Fibroblast of upper back skin (primary cell): ENCODE results near the gene B3GLCT.

Experiments
- DNase-seq: peaks from one replicate; pipeline ENCODE4 v3.0.0-alpha.2; 2013

The B3GLCT gene

DNA sequence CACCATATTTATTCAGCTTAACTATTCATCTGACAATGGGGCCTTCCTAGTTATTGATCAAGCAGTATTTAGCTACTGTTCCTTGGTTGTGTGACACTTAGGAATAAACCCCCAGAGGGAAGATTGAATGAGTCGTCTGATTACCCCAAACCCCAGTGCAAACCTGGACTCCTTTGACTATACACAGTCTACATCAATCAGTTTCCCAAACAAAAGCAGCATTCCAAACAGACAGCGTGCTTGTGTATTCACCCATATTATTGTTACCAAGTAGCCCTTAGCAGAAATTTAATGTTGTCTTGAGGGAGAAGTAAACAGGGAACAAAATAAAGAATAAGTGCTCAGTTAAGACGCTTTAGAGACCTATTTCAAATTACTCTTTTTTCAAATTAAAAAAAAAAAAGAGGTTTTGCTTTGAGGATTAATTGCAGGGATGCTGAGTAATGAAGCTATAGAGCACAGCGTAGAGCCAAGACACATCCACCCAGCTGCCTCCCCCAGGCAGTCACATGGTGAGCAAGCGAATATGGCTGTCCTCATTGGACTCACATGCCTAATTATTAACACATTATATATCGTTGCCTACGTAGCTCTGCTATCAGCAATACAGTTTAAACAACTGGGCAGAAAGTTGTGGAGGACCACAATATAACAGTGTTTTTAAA, 14.7 kb upstream of the B3GLCT start:
- no peak for DNase-seq

DNA sequence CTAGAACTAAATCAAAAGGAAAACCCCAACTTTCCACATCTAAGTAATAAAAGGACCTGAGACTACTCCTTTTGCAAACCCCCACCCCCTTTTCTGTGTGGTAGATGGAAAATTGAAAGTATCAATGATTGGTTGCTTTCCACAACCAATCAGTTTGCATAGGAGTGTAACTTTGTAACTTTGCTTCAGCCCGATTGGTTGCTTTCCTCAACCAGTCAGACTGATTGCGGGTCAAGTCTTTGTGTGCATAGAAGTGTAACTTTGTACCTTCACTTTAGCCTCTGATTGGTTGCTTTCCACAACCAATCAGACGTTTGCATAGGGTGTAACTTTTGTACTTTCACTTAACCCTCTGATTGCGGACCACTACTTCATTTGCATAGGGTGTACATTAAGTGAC, 8.0 kb upstream of the B3GLCT start:
- no peak for DNase-seq

DNA sequence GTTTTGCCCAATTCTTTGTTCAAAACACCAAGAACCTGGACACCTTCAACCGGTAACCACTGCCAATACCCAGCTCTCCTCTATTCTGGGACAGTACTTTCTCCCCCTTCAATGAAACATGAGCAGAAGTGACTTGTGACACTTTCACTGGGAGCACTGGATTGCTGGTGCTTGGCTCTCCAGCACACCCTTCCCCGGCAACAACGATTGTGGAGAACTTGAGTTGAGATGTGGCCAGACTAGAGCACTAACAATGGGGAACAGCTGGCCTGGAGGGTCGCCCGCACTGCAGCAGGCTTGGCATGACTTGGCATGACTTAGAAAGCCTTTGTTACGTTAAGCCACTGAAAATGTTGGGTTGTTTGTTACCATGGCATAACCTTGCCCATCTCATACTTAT, 7.5 kb upstream of the B3GLCT start:
- DNase-seq, result no peak

DNA sequence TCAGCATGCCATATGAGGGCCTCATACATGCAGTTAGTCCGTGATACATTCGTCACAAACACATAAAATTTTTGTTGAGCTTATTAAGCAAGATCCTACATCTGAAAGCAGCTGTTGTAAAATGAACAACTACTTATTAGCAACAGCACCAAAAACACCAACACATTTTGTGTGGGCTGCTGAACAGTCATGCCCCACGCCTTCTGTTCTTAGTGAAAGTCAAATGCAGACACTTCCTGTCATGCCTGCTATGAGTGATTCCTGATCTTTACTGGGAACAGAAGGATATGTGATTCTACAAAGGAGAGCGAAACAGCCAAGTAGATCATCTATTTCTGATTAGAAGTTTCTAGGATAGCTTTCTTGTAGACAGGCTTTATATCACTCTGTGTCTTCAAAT, 4.2 kb upstream of the B3GLCT start:
- DNase-seq, result no peak

DNA sequence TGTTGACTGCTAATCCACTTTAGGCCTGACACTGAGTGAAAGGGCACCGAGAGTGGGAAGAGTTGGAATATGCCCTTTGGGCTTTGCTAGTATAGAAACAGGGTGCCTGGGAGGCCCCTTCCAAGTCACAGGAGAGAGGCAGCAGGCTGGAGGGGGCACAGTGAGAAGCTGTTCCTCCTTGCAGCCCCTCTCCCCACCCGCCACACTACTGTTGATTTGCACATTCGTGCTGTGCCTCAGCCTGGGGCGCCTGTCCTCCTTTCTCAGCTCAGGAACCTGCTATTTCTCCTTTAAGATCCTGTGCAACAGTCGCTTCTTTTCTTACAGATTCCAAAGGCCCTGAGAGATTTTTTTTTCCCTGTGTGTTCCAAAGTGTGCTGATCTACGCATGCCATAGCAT, 2.8 kb upstream of the B3GLCT start:
- DNase-seq, result no peak

DNA sequence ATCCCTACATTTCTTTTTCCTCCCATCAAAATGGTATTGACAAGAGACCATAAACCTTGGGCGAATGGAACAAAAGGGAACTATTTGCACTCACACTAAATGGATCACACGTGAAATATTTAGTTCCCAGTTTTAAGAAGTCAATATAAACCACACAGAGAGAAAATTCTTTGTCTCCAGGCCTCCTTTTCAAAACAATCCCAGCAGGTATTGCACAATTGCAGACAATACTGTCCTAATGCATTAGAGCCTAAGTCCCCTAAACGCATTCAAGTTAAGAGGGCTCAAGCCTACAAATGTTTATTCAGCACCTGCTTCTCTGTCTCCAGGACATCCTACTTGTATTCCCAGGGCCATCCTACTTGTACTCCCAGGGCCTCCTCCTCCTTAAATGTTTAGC, 1.3 kb upstream of the B3GLCT start:
- DNase-seq, result no peak

DNA sequence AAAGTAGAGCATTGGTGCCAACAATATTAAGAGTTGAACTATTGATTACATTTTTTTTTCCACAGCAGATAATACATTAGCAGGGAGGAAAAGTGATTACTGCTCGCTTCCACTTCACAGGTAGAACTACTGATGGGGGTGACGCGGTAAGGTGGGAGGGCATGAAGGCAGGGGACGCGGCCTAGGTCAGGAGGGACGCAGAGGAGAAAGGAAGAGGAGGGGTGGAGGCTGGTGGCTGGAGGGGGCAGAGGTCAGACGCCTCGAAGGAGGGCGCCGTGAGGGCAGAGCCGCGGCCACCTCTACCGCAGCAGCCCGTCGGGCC, 287 bp upstream of the B3GLCT start:
- no peak for DNase-seq

DNA sequence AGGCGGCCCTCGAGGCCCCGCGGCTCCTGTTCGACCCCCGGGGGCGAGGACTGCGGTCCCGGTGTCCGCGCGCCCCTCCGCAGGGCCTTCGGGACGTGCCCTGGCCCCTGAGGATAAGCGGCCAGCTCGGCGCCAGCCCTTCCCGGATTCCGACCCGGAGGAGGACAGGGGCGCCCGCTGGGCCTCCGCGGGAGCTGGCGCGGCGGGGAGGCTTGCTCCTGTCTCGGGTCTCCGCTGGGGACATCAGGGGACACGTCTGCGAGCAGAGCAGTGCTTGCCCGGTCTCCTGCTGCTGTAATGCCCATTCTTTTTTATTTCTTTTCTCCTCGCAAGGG, 829 bp downstream of the B3GLCT start:
- DNase-seq, result no peak

DNA sequence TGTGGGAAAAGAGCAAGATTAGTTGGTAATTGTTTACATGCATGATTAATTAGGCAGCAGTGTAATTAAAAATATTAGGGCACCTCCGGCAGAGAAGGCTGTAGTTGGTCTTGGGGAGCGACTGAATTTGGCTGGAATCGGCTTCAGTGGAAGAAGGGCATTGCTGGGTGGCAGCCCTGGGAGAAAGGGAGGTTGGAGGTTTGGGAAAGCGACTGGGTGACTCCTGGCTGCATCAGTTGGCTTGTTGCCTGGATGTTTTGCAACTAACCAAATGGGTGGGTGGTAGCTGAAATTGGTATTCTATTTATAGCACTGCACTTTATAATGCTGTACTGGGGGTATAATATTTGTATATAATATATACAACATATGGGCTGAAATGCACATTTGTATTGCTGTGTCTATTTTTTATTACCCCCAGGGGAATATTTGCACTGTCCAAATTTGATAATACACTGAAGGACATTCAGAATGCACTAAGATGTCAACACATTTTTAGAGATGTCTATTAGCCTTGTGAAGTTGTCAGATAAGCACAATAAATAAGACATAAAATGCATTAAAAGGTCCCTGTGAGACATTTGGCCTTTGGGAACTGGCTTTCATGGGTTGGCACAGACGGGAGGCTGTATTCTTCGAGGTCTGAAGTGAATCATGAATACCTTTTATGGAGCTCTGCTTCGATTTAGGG, 1.7 kb downstream of the B3GLCT start:
- DNase-seq, result peak; percentile 43

DNA sequence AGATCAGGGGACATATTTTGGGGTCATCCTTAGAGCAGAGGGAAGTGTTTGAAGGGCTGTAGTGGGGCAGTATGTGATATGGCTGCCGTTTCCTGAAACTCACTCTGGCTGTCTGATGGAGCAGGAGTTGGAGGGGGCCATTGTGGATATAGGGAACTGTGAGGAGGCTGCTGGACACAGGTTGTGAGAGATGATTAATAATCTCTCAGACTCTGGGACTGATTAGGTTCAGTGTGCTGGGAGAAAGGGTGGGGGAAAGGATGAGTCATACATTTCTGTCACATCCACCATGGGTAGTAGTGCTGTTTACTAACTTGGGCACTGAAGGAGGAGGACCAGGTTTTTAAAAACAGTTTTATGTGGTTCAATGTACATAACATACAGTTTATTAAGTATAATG, 4.8 kb downstream of the B3GLCT start:
- peak; percentile 70 for DNase-seq

DNA sequence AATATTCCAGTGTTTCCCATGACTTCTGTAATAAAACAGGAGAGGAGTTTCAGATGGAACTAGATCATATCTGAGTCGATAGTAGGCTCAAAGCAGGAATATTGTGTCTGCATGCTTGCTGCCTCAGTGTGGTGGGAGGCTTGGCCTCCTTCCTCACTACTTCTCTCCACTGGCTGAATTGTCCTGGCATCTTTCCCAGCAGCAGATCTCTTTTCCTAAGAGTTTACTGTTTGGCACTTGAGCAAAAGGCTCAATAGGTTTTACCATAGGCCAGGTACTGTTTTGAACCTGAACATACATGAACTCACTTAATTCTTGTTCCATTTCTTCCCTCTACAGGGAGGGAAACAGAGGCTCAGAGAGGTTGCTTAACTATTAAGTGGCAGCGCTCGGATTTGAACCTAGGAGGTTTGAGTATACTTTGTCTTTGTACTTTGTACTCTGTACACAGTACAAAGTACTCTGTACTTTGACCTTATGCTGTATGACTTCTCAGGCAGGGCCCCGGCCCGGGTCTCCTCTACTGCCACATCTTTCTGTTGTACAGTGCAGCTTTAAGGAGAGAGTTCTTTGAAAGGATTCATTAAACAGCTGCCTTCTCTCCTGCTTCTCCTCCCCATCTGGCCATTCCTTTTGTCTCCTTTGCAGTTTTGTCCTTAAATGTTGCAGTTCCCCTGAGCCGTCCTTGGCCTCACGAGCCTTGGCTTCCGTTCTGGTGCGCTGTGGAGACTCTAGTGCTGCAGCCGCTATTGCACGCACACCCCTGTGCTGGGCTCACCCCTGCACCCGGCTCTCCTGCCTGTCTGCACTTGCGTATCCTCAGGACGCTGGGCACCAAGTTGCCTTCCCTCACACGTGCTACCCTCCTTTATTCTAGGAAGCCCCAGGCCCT, 8.1 kb downstream of the B3GLCT start:
- DNase-seq, result peak; percentile 78

DNA sequence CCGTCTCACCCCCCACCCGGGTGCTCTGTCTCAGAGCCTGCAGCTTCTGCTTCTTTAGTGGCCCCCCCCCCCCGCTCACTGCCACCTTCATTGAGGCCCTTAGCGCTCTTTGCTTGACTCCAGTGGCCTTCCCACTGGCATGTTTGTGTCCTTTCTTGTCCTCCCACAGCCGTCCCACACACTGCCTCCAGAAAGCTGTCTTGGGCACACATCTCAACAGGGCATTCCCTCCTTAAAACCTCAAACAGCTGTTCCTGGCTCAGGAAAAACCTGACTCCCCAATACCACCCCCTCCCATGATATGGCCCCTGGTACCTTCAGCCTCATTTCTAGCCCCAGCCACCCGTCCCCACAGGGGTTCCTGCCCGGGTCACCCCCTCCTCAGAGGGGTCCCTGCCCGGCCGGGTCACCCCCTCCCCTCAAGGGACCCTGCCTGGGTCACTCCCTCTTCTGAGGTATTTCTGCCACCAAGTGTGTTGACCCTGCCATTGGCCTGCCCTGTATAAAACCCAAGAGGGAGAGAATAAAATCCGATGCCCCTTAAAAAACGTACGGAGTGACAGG, 8.9 kb downstream of the B3GLCT start:
- DNase-seq, result no peak

DNA sequence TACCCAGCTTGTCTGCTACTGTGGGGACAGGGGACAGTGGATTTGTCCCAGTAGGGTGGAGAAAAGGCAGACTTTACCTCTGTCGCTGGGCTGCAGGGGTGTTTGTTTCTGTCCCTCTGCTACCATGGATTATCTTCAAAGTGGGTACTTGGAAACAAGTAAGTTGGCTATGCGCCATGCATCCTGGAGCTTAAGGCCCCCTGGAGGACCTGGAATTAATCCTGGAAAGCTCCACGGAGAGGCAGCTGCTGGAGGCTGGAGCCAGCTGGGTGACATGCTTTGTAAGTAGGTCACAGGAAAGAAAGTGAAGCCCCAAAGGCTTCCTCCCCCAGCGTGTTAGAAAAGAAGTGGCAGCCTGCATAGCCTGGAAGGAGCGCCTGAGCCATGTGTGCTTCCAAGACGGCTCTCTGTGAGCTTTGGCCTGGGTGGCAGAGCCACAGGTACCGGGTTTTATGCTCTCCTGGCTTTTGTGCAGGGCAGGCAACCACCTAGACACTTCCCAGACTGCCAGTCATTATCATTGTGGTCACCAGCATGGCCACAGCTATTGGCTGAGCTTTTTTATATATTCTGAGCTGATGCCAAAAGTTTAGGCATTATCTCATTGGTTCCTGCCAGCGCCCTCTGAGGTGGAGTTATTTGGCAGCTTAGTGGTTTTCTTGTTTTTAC, 9.5 kb downstream of the B3GLCT start:
- DNase-seq, result peak; percentile 78

DNA sequence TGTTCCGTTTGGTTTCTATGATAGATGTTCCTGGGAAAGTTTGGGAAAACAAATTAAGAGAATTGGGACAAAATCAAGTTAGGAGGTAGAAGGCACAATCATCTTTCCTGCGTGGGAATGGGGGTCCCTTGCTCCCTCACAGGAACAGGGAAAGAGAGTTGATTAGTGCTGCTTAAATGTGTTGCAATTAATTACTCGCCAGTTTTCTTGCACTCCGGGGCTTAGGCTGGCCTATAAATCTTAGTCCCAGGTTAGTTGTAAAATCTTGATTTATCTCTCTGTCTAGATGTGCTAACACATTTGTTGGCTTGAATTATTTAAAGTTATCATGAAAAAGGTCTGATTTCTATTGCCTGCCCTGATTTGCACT, 10.1 kb downstream of the B3GLCT start:
- no peak for DNase-seq

DNA sequence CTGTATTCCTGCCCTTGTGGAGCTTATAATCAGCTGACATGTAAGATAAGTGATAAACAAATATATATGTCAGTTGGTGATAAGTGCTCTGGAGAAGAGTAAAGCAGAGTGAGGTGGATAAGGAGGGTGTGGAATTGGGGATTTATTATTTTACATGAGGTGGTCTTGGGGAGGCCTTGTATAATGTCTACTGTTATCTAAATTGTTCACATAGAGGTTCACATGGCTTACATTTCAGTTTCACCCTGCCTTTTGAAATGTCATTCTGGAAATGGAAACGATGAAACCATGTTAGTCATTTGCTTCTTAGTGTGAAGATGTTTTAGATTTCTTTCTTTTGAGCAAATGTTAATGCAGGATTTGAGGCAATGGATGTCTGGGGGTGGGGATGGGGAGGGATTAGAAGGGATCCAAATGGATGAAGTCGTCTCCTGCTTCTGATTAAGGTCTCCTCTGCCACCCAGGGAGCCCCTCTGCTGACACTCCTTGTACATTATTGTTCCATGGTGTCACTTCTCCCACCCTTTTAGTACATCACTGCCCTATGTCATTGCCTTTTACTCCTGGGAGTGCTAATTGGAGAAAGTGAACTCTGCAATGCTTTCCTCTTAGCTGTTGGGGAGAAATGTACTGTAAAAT, 14.0 kb downstream of the B3GLCT start:
- DNase-seq, result peak; percentile 34

DNA sequence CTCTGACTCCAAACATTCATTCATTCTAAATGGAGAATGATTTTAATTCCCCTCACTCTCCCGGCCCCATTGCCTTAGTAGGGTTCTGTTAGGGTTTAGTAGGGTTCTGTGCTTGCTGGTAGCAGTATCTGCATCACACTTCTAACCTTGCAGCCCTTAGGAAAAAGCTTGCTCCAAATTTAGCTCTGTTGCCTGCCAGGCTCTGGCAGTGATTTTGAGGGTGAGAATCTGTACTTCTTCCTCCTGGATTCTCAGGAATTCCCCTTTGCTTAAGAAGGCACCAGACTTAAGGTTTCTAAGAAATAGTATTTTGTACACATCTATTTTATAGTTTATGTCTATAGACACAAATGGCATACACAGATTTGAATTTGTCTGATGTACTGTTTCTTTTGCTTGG, 14.7 kb downstream of the B3GLCT start:
- DNase-seq, result no peak

DNA sequence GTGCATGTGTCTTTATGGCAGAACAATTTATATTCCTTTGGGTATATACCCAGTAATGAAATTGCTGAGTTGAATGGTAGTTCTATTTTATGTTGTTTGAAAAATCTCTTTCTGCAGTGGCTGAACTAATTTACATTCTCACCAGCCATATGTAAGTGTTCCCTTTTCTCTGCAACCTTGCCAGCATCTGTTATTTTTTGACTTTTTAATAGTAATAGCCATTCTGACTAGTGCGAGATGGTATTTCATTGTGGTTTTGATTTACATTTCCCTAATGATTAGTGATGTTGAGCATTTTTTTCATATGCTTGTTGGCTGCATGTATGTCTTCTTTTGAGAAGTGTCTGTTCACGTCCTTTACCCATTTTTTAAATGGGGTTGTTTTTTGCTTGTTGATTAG, 17.1 kb downstream of the B3GLCT start:
- peak; percentile 51 for DNase-seq

DNA sequence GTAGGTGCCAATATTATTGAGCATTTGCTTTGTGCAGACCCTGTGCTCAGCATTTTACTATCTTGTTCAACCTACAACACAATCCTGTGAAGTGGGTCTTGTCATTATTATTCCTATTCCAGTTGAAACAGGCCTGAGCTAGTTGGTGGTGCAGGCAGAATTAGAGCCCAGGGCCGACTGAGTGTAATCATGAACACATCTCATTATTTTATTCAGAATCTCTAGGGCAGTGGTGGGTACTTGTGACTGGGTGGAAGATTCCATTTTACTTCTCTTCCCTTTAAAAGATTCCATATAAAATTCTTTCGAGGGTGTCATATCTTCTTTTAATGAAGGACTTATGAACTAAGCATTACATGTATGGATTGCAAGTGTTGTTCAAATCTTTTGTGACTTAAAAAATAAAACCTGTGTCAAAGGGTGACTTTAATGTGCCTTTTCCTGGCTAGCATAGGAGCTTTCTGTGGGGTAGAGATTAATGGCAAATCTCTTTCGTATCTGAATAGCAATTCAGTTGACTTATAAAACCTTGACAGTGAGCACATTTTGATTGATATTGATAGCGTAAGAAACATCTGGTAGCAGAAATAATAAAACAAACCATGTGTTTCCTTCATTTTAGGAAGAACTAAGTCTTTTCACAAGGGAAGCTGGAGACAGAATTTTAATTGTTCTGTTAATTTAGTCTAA, 20.3 kb downstream of the B3GLCT start:
- no peak for DNase-seq

DNA sequence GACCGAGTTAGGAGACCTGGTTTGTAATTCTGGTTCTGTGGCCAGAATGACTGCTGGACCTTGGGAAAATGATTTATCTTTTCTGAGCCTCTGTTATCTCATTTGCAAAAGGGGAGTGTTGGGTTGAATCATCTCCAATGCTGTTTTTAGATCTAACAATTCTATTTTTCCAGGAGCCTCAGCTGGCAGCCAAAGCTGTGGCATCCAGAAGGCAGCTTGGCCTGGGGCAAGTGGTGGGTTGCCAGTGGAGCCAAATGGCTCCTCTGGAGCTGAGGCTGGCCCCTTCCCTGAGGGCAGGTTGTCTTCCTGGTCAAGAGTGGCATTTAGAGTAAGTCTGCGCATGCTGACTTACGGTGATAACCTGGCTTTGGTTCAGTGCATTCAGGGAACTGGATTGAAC, 21.3 kb downstream of the B3GLCT start:
- DNase-seq, result no peak

DNA sequence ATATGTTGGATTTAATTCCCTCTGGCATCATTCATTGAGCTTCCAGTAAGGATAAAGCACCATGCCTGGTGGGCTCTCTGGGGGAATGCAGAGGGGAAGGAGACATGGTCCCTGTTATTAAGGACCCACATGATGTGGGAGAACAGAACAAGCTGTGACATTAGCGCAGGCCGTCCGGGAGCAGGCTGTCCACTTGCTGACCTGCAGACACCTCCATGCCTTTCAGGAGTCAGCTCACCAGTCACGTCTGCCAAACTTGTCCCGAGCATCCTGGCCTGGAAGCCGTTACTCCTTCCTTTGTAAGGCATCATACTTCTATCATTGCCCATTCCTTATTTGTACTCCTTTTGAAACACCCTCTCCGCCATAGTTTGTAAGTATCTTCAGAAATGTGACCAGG, 23.4 kb downstream of the B3GLCT start:
- DNase-seq, result no peak

DNA sequence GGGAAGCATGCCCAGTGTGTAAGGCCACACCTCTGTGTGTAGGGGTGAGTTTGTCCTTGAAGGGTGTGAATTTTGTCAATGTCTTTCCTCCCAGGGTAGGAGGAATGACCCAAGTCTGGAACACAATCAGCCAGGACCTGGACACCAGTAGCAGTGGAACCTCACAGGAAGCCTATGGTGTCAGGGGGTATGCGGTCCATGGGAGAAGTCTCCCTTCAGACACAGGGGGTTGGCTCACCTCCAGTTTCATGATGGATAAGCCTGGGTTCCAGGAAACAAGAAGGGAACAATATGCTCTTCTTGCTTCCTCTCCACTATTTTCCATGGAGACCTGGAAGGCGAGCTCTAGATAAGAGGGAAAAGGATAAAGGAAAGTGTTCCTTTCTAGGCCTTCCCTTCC, 23.9 kb downstream of the B3GLCT start:
- no peak for DNase-seq

DNA sequence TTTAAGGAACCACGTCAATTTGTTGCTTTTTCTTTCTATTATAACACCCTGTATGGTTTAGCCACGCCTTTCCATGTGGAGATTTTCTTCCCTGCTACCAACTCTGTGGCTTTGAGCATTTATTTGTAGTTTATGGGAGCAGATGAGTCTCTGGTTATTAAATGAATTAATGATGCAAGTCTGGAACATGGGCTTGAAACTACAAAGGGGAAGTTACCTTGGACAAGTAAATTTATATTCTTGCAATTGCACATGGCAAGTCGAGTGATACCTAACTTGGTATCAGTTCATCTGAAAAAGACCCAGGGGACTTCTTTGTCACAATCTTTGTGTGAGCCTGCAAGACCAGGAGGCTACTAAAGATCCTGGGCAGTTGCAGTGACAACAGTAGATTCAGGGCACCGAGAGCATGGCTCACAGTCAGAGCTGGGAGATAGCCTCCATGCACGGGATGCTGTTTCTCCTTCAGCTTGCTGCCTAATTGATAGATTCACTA, 24.4 kb downstream of the B3GLCT start:
- no peak for DNase-seq
